ENCODE data around the gene KBTBD13. TPM values are rescaled to one million over a fixed set of nuclear protein-coding genes. Genes with fewer than 3 reads are reported as not detected.

KBTBD13 gene
- total and polyA plus RNA-seq, 2 experiments from 2014 or later: not detected

GRCh38 chr15:65094294-65094995, 17.9 kb downstream of the KBTBD13 start:
- no peaks in the 10 kb centered on the region for H3K9me3 Mint-ChIP-seq
- Histone ChIP-seq H3F3A (replicated peaks; ENCODE audit: low read depth) (no peaks in the 10 kb centered on the region), H3K9me2 (ENCODE audit: insufficient read depth) (no peaks in the 10 kb centered on the region), H4K20me1 (replicated peaks; ENCODE audit: insufficient read depth) (no peaks in the 10 kb centered on the region), H2AFZ (no peak overlapping the region), H3K79me2 (replicated peaks; ENCODE audit: insufficient read depth) (no peaks in the 10 kb centered on the region), H3K4me2 (no peak overlapping the region), H3K36me3 (ENCODE audit: insufficient read depth) (no peaks in the 10 kb centered on the region), H3K4me3 (no peak overlapping the region), H3K4me1 (ENCODE audit: insufficient read depth) (no peaks in the 10 kb centered on the region), H3K27ac (ENCODE audit: low read depth) (no peak overlapping the region), H3K27me3 (ENCODE audit: insufficient read depth) (no peaks in the 10 kb centered on the region)
- TF ChIP-seq ETS1 (IDR thresholded peaks at IDR 0.05): no peak
- TF ChIP-seq EZH2phosphoT487 (IDR thresholded peaks at IDR 0.05; ENCODE audit: unreplicated experiment): no peak
- no peak for TF ChIP-seq POLR2AphosphoS5 (IDR thresholded peaks at IDR 0.05; ENCODE audit: low read depth)
- TF ChIP-seq ZNF331 (CRISPR knock-in tag; IDR thresholded peaks at IDR 0.05; ENCODE audit: low read depth): no peak
- peaks cover under 1% of the 10 kb centered on the region; the same call in 2 of the 3 replicates for H3K4me1 Mint-ChIP-seq
- H3K4me3 Mint-ChIP-seq: no peak overlapping the region
- ATAC-seq (no peak), DNase-seq (ENCODE audit: low spot score) (no peak)
- no peaks in the 10 kb centered on the region for H3K36me3 Mint-ChIP-seq (ENCODE audit: low read depth)
- H3K27me3 Mint-ChIP-seq (ENCODE audit: insufficient read depth, low read depth, poor library complexity): peaks cover 8% of the 10 kb centered on the region
- H3K27ac Mint-ChIP-seq: 0 out of 2 replicates have a peak overlapping the region, but pooled peaks have one; percentile 16

- Histone ChIP-seq H3K27ac (ENCODE audit: low read depth) (no peak overlapping the region), H3K79me2 (replicated peaks; ENCODE audit: insufficient read depth) (no peaks in the 10 kb centered on the region), H3K4me2 (no peak overlapping the region), H3K27me3 (ENCODE audit: insufficient read depth) (no peaks in the 10 kb centered on the region), H2AFZ (no peak overlapping the region), H3K36me3 (ENCODE audit: insufficient read depth) (no peaks in the 10 kb centered on the region), H3K9me2 (ENCODE audit: insufficient read depth) (no peaks in the 10 kb centered on the region), H3K4me1 (ENCODE audit: insufficient read depth) (no peaks in the 10 kb centered on the region), H3F3A (replicated peaks; ENCODE audit: low read depth) (no peaks in the 10 kb centered on the region), H3K4me3 (no peak overlapping the region), H4K20me1 (replicated peaks; ENCODE audit: insufficient read depth) (no peaks in the 10 kb centered on the region)
- Mint-ChIP-seq H3K27me3 (ENCODE audit: insufficient read depth, low read depth, poor library complexity) (peaks cover 9% of the 10 kb centered on the region), H3K4me1 (no peaks in the 10 kb centered on the region; the same call in 2 of the 3 replicates), H3K4me3 (no peak overlapping the region), H3K9me3 (no peaks in the 10 kb centered on the region), H3K36me3 (ENCODE audit: low read depth) (no peaks in the 10 kb centered on the region), H3K27ac (no peak overlapping the region)
- DNase-seq (ENCODE audit: low spot score) (no peak), ATAC-seq (no peak; the same call in 2 of the 3 replicates)
- TF ChIP-seq STAT1 (IDR thresholded peaks at IDR 0.05; ENCODE audit: unreplicated experiment) (no peak), EZH2phosphoT487 (IDR thresholded peaks at IDR 0.05; ENCODE audit: unreplicated experiment) (no peak), POLR2AphosphoS5 (IDR thresholded peaks at IDR 0.05; ENCODE audit: low read depth) (no peak), NANOG (IDR thresholded peaks at IDR 0.05; ENCODE audit: borderline replicate concordance) (no peak), ZNF114 (CRISPR knock-in tag; IDR thresholded peaks at IDR 0.05) (no peak), ETS1 (IDR thresholded peaks at IDR 0.05) (no peak), EZH2 (IDR thresholded peaks at IDR 0.05; ENCODE audit: low read depth, unreplicated experiment) (no peak), ZNF331 (CRISPR knock-in tag; IDR thresholded peaks at IDR 0.05; ENCODE audit: low read depth) (no peak), JUNB (IDR thresholded peaks at IDR 0.05; ENCODE audit: unreplicated experiment) (no peak), CTCF (conservative IDR thresholded peaks at IDR 0.05; ENCODE audit: low read depth in 2 of 2) (no peak), CREB1 (CRISPR knock-in tag; IDR thresholded peaks at IDR 0.05; ENCODE audit: low read depth) (no peak), REST (IDR thresholded peaks at IDR 0.05; ENCODE audit: unreplicated experiment) (no peak)
Measured at GRCh38 chr15:65095011-65095746, 18.6 kb downstream of the KBTBD13 start.
